Activated naive CD8-positive, alpha-beta T cell treated with anti-CD3 and anti-CD28 coated beads, Interleukin-2, amount 50 U/mL, for 24 hours (primary cell): ENCODE results near the gene PDLIM3.
"Not testable (repeated sequence)": the region's sequence is repeated elsewhere in the genome, so short reads cannot be mapped to it uniquely, and the experiment has no call there.

ENCODE experiments used
- ATAC-seq: fragments of 150-1000 bp; cut with Tn5 transposase; one replicate; pipeline ENCODE4 v1.10.0; 2021
- DNase-seq: peaks from one replicate; pipeline ENCODE4 v3.0.0; 2021
- H3K27ac Mint-ChIP-seq: one replicate; pipeline ENCODE4 v1.8.0; 2021; ENCODE audit warnings: mild to moderate bottlenecking, mixed read lengths
- H3K27me3 Mint-ChIP-seq: one replicate; pipeline ENCODE4 v1.8.0; 2021; ENCODE audit warnings: mixed read lengths
- H3K36me3 Mint-ChIP-seq: one replicate; pipeline ENCODE4 v1.8.0; 2021; ENCODE audit warnings: low read depth, mixed read lengths
- H3K4me1 Mint-ChIP-seq: one replicate; pipeline ENCODE4 v1.8.0; 2021; ENCODE audit warnings: mixed read lengths
- H3K4me3 Mint-ChIP-seq: one replicate; pipeline ENCODE4 v1.8.0; 2021; ENCODE audit warnings: mild to moderate bottlenecking, moderate library complexity, mixed read lengths
- H3K9me3 Mint-ChIP-seq: one replicate; pipeline ENCODE4 v1.8.0; 2021; ENCODE audit warnings: mixed read lengths

PDLIM3 gene

DNA sequence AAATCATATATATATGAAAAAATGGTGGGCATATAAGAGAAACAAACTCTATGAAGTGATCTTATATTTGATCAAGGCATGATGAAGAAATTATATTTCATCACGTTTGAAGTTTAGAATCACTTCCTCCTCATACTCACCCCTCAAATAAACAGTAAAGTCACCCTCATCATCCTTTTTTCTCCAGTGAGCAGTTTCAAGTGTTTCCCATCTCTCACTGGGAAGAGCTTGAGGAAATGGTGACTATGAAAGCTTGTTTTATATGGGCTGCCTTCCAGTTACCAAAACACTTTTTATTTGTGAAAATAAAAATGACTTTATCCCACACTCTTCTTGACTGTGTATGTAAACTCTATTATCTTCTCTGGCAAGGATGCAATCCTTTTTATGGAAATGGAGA is 16.8 kb downstream of the PDLIM3 start:
- H3K27ac Mint-ChIP-seq, result no peak overlapping the region
- no peaks in the 10 kb centered on the region for H3K9me3 Mint-ChIP-seq
- H3K4me3 Mint-ChIP-seq, result no peak overlapping the region
- H3K36me3 Mint-ChIP-seq, result no peaks in the 10 kb centered on the region
- ATAC-seq (no peak), DNase-seq (no peak)
- H3K27me3 Mint-ChIP-seq, result peaks cover 30% of the 10 kb centered on the region
- peaks cover 7% of the 10 kb centered on the region for H3K4me1 Mint-ChIP-seq

DNA sequence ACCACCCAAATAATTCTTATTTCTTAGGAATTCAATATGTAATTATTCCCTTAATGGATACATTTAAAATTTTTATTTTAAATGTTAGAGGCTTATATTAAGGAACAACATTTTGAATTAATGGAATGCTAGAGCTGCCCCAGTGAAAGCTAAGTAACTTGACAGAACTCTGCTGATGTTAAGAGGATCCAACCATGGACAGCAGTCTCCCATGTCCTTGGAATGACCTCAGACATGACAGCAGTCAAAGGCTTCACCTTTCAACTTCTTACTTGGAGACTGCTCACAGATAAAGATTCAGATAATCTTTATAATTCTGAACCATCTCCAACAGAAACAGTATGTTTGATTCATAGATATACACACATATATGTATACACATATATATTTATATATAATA is 17.2 kb downstream of the PDLIM3 start:
- H3K9me3 Mint-ChIP-seq, result no peaks in the 10 kb centered on the region
- peaks cover 31% of the 10 kb centered on the region for H3K27me3 Mint-ChIP-seq
- ATAC-seq (no peak), DNase-seq (no peak)
- H3K27ac Mint-ChIP-seq, result no peak overlapping the region
- H3K4me1 Mint-ChIP-seq, result peaks cover 10% of the 10 kb centered on the region
- H3K36me3 Mint-ChIP-seq, result no peaks in the 10 kb centered on the region
- H3K4me3 Mint-ChIP-seq, result no peak overlapping the region

DNA sequence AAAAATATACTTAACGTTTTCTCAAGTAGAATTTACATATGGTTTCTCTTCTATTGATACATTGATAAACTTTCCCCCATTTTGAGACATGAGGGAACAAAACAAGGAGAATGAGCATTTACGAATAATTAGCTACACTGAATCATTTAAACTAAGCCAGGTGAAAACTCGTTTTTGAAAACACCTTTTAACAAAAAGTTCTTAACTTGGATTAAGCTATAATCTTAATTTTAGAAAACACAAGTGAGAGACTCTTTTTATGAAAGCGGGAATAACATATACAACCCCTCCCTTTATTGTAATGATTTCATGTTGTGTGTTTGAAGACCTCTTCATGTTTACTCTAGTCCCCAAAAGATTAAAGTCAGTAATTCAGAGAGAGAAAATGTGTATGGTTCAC is 20.1 kb downstream of the PDLIM3 start:
- no peak for DNase-seq
- Mint-ChIP-seq H3K36me3 (no peaks in the 10 kb centered on the region), H3K27ac (no peak overlapping the region), H3K27me3 (peaks cover 41% of the 10 kb centered on the region), H3K9me3 (no peaks in the 10 kb centered on the region), H3K4me1 (peaks cover 14% of the 10 kb centered on the region), H3K4me3 (no peak overlapping the region)
- no peak for ATAC-seq

DNA sequence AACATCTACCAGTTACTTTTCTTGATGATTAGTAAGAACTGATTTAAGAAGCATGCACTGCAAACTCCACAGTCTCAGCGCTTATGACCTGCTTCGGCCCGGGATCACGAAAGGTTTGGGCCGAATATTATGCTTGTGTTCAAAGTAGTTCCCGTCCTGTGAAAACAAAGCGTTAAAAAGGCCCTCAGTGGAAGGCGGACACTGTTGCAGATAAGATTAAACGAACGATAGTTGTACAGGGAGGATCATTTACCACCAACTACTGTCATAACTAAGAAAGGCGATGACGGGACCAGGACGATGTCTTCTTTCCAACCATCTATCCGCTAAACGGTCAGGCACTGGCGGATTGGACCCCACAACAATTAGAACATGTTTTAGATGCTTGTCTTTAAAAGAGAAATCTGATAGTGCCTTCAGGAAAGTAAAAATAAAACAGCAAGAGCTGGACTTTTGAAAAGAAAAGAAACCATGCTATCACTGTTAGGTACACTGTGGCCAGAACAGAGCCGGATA is 21.1 kb downstream of the PDLIM3 start:
- H3K4me1 Mint-ChIP-seq, result peaks cover 14% of the 10 kb centered on the region
- no peak for ATAC-seq
- H3K36me3 Mint-ChIP-seq, result no peaks in the 10 kb centered on the region
- H3K27ac Mint-ChIP-seq, result no peak overlapping the region
- no peak for DNase-seq
- H3K9me3 Mint-ChIP-seq, result no peaks in the 10 kb centered on the region
- H3K27me3 Mint-ChIP-seq, result peaks cover 40% of the 10 kb centered on the region
- no peak overlapping the region for H3K4me3 Mint-ChIP-seq

DNA sequence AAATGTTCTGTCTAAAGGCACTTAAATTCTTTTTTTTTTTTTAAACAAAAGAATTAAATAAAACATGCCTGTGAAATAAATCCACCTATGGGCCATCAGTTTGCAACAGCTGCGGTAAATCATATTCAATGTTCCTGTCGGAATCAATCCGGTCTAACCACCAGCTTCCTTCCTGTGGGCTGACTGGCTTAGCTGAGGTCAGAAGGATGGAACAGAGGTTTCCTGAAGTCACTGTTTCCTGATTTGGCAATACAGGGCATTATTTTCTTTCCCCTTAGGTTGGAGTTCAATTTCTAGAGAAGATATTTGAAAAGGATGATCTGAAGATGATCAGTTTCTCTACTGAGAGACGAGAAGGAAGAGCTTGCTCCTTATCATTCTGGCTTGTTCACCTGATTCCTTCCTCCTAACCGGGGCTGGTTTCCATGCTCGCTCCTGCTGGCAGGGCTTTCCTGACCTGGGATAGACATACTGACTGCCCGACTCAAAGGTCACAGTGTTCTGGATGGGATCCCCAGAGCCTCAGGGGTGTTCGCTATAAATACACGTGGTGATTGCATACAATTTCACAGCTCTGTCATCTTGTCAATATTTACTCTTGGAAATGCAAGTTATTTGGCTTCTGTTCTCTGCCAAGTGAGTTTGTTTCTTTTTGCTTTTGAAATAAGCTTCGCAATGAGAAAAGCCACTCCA is 21.7 kb downstream of the PDLIM3 start:
- no peaks in the 10 kb centered on the region for H3K36me3 Mint-ChIP-seq
- no peak overlapping the region for H3K4me3 Mint-ChIP-seq
- peaks cover 40% of the 10 kb centered on the region for H3K27me3 Mint-ChIP-seq
- H3K9me3 Mint-ChIP-seq, result no peaks in the 10 kb centered on the region
- no peak for ATAC-seq
- no peak overlapping the region for H3K27ac Mint-ChIP-seq
- peak; percentile 6 for DNase-seq
- H3K4me1 Mint-ChIP-seq, result peaks cover 14% of the 10 kb centered on the region

DNA sequence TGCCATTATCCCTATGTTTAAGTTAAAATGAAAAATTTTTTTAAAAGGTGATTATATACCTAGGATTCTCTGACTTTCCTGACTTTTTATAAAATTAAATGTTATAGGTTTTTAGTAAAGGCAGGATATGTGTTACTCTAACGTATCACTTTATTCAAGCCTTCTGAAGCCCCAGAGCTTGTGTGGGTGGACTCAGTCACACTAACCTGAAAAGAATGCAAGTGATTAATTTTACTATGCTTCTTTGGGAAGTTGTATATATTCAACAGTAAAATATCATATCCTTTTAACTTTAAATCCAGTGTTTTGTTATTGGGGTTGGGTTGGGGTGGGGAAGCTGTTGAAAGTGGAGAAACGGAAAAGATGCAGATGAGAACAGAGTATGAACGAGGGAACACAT is 22.8 kb downstream of the PDLIM3 start:
- no peaks in the 10 kb centered on the region for H3K36me3 Mint-ChIP-seq
- peaks cover 42% of the 10 kb centered on the region for H3K27me3 Mint-ChIP-seq
- H3K9me3 Mint-ChIP-seq, result no peaks in the 10 kb centered on the region
- no peak overlapping the region for H3K27ac Mint-ChIP-seq
- H3K4me3 Mint-ChIP-seq, result no peak overlapping the region
- no peak for ATAC-seq
- DNase-seq, result no peak
- peaks cover 14% of the 10 kb centered on the region for H3K4me1 Mint-ChIP-seq

DNA sequence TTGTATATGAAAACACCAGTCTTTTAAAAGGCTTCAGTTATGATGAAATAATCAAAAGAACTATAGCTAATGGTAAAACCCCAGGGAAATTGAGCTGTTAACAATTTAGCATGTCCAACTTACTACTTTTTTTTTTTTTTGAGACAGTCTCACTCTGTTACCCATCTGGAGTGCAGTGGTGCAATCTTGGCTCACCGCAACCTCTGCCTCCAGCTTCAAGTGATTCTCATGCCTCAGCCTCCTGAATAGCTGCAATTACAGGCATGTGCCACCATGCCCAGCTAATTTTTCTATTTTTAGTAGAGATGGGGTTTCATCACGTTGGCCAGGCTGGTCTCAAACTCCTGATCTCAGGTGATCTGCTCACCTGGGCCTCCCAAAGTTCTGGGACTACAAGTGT is 24.1 kb downstream of the PDLIM3 start:
- H3K36me3 Mint-ChIP-seq, H3K4me3 Mint-ChIP-seq, DNase-seq, ATAC-seq, H3K9me3 Mint-ChIP-seq, H3K27ac Mint-ChIP-seq: not testable (repeated sequence)
- peaks cover 14% of the 10 kb centered on the region for H3K4me1 Mint-ChIP-seq
- peaks cover 48% of the 10 kb centered on the region for H3K27me3 Mint-ChIP-seq

DNA sequence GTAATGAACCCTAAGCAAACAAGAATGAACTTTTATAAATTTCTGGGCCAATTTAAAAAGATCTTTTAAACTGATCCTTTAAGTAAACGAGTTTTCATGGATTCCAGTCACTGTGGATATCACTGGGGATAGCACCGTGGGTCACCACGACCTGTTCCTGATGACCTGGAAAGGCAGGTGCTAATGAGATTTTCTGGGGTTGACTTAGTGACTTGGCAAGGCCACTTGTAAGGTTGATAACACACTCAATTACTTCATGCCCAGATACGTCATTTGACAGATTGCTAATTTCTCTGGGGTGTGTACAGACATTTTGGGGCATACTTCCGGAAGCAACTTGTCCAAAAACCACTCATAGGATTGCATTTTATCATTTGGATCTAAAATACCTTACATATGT is 24.5 kb downstream of the PDLIM3 start:
- peaks cover 14% of the 10 kb centered on the region for H3K4me1 Mint-ChIP-seq
- no peaks in the 10 kb centered on the region for H3K9me3 Mint-ChIP-seq
- no peaks in the 10 kb centered on the region for H3K36me3 Mint-ChIP-seq
- H3K4me3 Mint-ChIP-seq, result no peak overlapping the region
- ATAC-seq, result no peak
- no peak overlapping the region for H3K27ac Mint-ChIP-seq
- no peak for DNase-seq
- H3K27me3 Mint-ChIP-seq, result peaks cover 50% of the 10 kb centered on the region

DNA sequence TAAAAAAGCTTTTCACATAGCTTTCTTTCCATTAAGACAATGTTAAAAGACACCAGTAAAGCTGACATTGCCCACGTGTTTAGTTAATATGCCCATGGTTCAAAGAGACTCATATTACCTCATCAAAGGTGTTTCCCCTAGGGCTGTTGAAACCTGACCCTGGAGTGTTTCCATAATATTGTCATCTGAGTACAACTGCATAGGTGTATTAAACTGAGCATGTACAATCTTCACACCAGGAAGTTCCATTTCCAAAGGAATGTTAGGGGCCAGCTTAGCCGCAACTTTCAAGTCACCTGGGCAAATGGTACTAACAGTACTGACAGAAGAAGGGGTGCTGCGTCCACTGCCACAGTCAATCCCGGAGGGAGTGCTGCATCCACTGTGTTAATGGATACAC is 27.1 kb downstream of the PDLIM3 start:
- H3K36me3 Mint-ChIP-seq, result no peaks in the 10 kb centered on the region
- ATAC-seq, result no peak
- no peak overlapping the region for H3K27ac Mint-ChIP-seq
- peaks cover 5% of the 10 kb centered on the region for H3K4me1 Mint-ChIP-seq
- no peak overlapping the region for H3K4me3 Mint-ChIP-seq
- H3K27me3 Mint-ChIP-seq, result peaks cover 42% of the 10 kb centered on the region
- H3K9me3 Mint-ChIP-seq, result no peaks in the 10 kb centered on the region
- DNase-seq, result no peak

DNA sequence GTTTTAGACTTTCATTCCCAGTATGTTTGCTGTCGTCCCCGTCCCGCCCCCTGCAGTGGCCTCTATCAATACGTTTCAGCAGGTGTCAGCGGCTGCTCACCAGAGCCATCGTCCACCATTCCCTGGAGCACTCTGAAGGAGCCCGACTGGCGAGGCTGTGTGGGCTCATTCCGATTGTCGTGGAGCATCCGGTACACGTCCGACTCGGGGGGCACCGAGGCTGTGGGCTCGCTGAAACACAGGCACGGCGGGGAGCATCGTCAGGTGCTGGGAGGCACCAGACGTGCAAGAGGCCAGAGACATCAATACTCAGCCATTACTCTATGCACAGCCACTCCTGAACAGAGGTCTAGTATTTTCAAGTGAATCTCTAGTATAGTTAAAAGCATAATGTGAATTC is 28.9 kb downstream of the PDLIM3 start:
- DNase-seq (no peak), ATAC-seq (no peak)
- peaks cover 32% of the 10 kb centered on the region for H3K27me3 Mint-ChIP-seq
- no peaks in the 10 kb centered on the region for H3K36me3 Mint-ChIP-seq
- H3K4me3 Mint-ChIP-seq, result no peak overlapping the region
- no peaks in the 10 kb centered on the region for H3K4me1 Mint-ChIP-seq
- H3K9me3 Mint-ChIP-seq, result no peaks in the 10 kb centered on the region
- no peak overlapping the region for H3K27ac Mint-ChIP-seq

DNA sequence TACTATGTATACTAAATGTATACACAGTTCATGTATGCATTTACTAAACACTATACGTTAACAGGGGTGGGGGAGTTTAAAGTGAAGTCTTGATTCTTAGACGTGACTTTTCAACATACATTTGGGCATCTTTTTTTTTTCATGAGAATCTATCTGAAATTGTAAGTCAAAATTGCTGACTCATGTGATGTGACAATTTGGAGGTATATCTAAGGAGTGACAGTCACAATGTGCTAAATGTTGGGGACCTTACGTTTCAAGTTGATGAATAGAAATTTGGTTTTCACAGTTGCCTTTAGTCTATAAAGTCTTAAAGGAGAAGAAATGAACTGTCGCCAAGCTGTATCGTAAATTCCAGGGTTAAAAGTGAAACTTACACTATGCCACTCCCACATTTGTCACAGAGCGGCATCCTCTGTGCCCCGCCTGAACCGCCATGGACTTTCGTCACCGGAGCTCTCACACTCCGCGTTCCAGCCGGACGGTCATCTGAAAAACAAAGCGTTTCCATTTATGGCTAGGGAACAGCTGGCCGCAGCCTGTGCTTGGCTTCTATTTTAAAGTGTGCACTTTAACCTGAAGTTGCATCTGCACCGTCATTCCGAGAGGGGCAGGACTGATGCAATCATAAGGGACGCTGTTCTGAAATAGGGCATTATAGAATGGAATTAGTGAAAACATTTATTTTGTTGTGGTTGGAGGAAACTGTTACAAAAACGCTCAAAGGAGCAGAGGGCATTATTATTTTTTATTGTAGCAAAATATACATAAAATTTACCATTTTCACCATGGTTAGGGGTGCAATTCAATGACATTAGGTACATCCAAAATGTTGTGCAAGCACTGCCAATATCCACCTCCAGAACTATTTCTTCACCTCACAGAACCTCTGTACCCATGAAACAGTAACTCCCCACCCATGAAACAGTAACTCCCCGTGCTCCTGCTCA is 30.9 kb downstream of the PDLIM3 start:
- DNase-seq (no peak), ATAC-seq (no peak)
- Mint-ChIP-seq H3K27me3 (peaks cover 28% of the 10 kb centered on the region), H3K4me3 (no peak overlapping the region), H3K27ac (no peak overlapping the region), H3K36me3 (no peaks in the 10 kb centered on the region), H3K9me3 (peaks cover 7% of the 10 kb centered on the region), H3K4me1 (no peaks in the 10 kb centered on the region)

DNA sequence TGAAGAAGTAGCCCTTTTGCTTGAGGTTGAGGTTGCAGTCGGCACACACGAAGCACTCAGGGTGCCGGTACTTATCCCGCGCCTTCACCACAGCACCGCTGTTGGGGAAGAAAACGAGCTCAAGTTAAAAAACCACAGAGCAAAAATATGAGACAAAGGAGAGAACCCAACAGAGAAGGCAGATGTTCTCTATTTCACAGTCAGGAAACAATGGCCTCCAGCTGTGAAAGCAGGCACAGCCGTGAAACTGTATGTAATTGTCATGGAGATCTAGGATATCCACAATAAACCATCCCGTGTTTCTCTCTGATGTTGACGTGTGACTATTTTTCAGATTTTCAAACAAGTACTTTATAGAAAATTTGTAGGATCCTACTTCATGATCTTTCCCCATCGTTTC is 32.9 kb downstream of the PDLIM3 start:
- Mint-ChIP-seq H3K4me1 (no peaks in the 10 kb centered on the region), H3K36me3 (no peaks in the 10 kb centered on the region), H3K9me3 (peaks cover 7% of the 10 kb centered on the region), H3K27me3 (peaks cover 25% of the 10 kb centered on the region), H3K27ac (no peak overlapping the region), H3K4me3 (no peak overlapping the region)
- no peak for DNase-seq
- ATAC-seq, result no peak

DNA sequence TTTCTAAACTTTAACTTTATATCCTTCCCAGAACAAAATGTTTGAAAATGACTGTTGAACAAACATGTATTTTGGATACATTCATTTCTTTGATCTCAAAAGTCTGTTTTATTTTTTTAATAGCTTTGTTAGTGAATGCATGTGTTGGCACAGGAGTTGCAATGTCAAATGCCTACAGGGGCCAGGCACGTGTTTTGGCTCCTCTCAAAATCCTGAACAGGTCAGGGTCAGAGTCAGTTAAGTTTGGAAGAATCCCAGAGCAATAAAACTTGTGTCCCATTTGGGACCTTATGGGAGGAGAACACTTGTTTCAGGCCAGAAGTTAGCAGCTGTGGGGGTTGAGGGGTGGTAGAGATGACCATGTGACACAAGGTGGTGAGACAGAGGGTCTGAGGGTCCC is 34.7 kb downstream of the PDLIM3 start:
- H3K27ac Mint-ChIP-seq, result no peak overlapping the region
- no peaks in the 10 kb centered on the region for H3K36me3 Mint-ChIP-seq
- peaks cover 15% of the 10 kb centered on the region for H3K27me3 Mint-ChIP-seq
- H3K4me1 Mint-ChIP-seq, result no peaks in the 10 kb centered on the region
- no peak for DNase-seq
- H3K9me3 Mint-ChIP-seq, result peaks cover 7% of the 10 kb centered on the region
- no peak overlapping the region for H3K4me3 Mint-ChIP-seq
- no peak for ATAC-seq

DNA sequence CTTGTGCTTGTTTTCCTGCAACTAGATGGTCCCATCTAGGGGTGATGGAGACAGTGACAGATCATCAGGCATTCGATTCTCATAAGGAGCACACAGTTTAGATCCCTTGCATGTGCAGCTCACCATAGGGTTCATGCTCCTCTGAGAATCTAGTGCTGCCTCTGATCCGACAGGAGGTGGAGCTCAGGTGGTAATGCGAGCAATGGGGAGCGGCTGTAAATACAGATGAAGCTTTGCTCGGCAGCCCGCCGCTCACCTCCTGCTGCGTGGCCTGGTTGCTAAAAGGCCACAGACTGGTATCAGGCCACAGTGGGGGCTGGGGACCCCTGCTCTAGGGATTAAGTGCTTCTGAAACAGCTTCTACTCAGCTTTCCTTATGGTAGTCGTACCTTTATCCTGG is 35.3 kb downstream of the PDLIM3 start:
- Mint-ChIP-seq H3K4me3 (no peak overlapping the region), H3K36me3 (no peaks in the 10 kb centered on the region), H3K27ac (no peak overlapping the region), H3K27me3 (peaks cover 14% of the 10 kb centered on the region), H3K9me3 (peaks cover 7% of the 10 kb centered on the region), H3K4me1 (no peaks in the 10 kb centered on the region)
- no peak for ATAC-seq
- DNase-seq, result no peak

DNA sequence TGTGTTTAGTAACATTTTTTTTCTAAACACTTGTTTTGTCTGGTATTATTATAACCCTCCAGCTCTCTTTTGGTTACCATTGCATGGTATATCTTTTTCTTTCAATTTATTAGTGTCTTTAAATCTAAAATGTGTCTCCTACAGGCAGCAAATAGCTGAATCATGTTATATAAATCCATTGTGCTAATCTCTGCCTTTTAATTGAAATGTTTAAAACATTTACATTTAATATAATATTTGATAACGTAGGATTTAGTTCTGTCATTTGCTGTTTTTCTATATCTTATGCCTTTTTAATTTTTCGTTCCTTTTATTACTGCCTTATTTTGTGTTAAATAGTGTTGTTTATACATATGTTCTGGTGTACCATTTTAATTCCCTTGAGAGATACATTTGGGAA is 46.7 kb downstream of the PDLIM3 start:
- DNase-seq (no peak), ATAC-seq (no peak)
- peaks cover 35% of the 10 kb centered on the region for H3K27me3 Mint-ChIP-seq
- no peaks in the 10 kb centered on the region for H3K36me3 Mint-ChIP-seq
- H3K27ac Mint-ChIP-seq, result no peak overlapping the region
- H3K4me3 Mint-ChIP-seq, result no peak overlapping the region
- H3K9me3 Mint-ChIP-seq, result peaks cover 25% of the 10 kb centered on the region
- no peaks in the 10 kb centered on the region for H3K4me1 Mint-ChIP-seq
